Panc1 (cell line): ENCODE results near the gene GABPB1.

Source experiments
- TF ChIP-seq, protein P1 (sequence below), 2 experiments: IDR thresholded peaks; 2 replicates each; pipeline ENCODE4 v1.6.1; 2011 to 2012; ENCODE audit warnings: low read depth in 2 of 2, control low read depth in 1 of 2, low read length in 1 of 2, mild to moderate bottlenecking in 1 of 2, moderate library complexity in 1 of 2; ENCODE audit not compliant: insufficient read depth in 1 of 2
- TF ChIP-seq, protein P2 (sequence below): fragments of 450-650 bp; IDR thresholded peaks from 2 replicates; pipeline ENCODE4 v1.5.1; 2017; ENCODE audit warnings: mild to moderate bottlenecking

DNA sequence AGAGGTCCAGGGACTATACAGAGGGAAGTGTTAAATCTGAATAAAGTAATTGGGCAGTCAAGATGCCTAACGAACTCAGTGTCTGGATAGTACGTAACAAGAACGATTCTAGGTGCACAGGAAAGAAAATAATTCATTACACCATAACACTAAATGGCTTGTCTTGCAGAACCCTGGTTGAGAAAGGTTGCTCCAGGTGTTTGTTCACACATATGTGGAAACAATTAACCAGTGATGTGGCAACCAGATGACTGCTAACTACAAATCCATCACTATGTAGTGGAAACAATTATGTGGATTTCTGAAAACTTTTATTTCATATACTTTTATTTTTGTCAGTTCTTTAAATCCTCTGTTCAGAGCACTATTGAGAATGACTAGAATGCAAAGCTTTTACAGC is 79.1 kb downstream of the GABPB1 start:
- TF ChIP-seq, protein P1, sequence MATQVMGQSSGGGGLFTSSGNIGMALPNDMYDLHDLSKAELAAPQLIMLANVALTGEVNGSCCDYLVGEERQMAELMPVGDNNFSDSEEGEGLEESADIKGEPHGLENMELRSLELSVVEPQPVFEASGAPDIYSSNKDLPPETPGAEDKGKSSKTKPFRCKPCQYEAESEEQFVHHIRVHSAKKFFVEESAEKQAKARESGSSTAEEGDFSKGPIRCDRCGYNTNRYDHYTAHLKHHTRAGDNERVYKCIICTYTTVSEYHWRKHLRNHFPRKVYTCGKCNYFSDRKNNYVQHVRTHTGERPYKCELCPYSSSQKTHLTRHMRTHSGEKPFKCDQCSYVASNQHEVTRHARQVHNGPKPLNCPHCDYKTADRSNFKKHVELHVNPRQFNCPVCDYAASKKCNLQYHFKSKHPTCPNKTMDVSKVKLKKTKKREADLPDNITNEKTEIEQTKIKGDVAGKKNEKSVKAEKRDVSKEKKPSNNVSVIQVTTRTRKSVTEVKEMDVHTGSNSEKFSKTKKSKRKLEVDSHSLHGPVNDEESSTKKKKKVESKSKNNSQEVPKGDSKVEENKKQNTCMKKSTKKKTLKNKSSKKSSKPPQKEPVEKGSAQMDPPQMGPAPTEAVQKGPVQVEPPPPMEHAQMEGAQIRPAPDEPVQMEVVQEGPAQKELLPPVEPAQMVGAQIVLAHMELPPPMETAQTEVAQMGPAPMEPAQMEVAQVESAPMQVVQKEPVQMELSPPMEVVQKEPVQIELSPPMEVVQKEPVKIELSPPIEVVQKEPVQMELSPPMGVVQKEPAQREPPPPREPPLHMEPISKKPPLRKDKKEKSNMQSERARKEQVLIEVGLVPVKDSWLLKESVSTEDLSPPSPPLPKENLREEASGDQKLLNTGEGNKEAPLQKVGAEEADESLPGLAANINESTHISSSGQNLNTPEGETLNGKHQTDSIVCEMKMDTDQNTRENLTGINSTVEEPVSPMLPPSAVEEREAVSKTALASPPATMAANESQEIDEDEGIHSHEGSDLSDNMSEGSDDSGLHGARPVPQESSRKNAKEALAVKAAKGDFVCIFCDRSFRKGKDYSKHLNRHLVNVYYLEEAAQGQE (IDR thresholded peaks at IDR 0.05; ENCODE audit: insufficient read depth in 1 of 2, low read depth in 2 of 2, low read length in 1 of 2): no peak
- TF ChIP-seq, protein P2, sequence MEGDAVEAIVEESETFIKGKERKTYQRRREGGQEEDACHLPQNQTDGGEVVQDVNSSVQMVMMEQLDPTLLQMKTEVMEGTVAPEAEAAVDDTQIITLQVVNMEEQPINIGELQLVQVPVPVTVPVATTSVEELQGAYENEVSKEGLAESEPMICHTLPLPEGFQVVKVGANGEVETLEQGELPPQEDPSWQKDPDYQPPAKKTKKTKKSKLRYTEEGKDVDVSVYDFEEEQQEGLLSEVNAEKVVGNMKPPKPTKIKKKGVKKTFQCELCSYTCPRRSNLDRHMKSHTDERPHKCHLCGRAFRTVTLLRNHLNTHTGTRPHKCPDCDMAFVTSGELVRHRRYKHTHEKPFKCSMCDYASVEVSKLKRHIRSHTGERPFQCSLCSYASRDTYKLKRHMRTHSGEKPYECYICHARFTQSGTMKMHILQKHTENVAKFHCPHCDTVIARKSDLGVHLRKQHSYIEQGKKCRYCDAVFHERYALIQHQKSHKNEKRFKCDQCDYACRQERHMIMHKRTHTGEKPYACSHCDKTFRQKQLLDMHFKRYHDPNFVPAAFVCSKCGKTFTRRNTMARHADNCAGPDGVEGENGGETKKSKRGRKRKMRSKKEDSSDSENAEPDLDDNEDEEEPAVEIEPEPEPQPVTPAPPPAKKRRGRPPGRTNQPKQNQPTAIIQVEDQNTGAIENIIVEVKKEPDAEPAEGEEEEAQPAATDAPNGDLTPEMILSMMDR: no peak
